Thoracic aorta (tissue), 2 donors: ENCODE measurements around the gene COTL1. TPM values are rescaled to one million over a fixed set of nuclear protein-coding genes. Genes with fewer than 3 reads are reported as not detected.
"Not testable (repeated sequence)": the region's sequence is repeated elsewhere in the genome, so short reads cannot be mapped to it uniquely, and the experiment has no call there.

ENCODE experiments used
- ATAC-seq: fragments of 150-250 bp; one replicate; pipeline ENCODE4 v1.8.0; 2017; ENCODE audit warnings: low read depth; ENCODE audit not compliant: insufficient number of reproducible peaks, low FRiP score
- DNase-seq: peaks from one replicate; pipeline ENCODE4 v3.0.0-alpha.2; 2020; ENCODE audit warnings: low spot score
- H3K27ac ChIP-seq, 2 donors: fragments of 200-600 bp; sonication (generic); 1 replicate in 1 of 2; 2 replicates in 1 of 2; pipeline ENCODE4 v1.5.1; 2016; ENCODE audit warnings: mild to moderate bottlenecking in 2 of 2, moderate library complexity in 2 of 2
- H3K27me3 ChIP-seq: fragments of 200-600 bp; sonication (generic); replicated peaks from 2 replicates; pipeline ENCODE4 v1.6.0; 2016; ENCODE audit warnings: mild to moderate bottlenecking; ENCODE audit not compliant: insufficient read depth
- H3K36me3 ChIP-seq: fragments of 200-600 bp; sonication (generic); one replicate; pipeline ENCODE4 v1.5.1; 2016
- H3K4me1 ChIP-seq, 2 donors: fragments of 200-600 bp; sonication (generic); 1 replicate in 1 of 2; 2 replicates in 1 of 2; pipeline versions ENCODE4 v1.5.1 to v1.6.0; 2016; ENCODE audit warnings: low read depth in 2 of 2, mild to moderate bottlenecking in 1 of 2; ENCODE audit not compliant: control insufficient read depth in 1 of 2
- H3K4me3 ChIP-seq: fragments of 200-600 bp; sonication (generic); 2 replicates; pipeline ENCODE4 v1.5.1; 2016; ENCODE audit warnings: mild to moderate bottlenecking
- H3K9me3 ChIP-seq: fragments of 200-600 bp; sonication (generic); 2 replicates; pipeline ENCODE4 v1.5.1; 2016
- CTCF ChIP-seq: fragments of 200-600 bp; sonication (generic); IDR thresholded peaks from one replicate; pipeline ENCODE4 v1.5.1; 2019; ENCODE audit warnings: antibody characterized with exemption
- total RNA-seq, 2 donors: library from RNA; depleted of rRNA; stranded (reverse); fragments of >200 nt; gene quantifications; one replicate each; pipeline versions ENCODE4 v1.1.0 to v1.2.3, GENCODE V29; 2016

The COTL1 gene
- total RNA-seq, 2 donors from 2014 or later, result 32.0 to 46.8 TPM

DNA sequence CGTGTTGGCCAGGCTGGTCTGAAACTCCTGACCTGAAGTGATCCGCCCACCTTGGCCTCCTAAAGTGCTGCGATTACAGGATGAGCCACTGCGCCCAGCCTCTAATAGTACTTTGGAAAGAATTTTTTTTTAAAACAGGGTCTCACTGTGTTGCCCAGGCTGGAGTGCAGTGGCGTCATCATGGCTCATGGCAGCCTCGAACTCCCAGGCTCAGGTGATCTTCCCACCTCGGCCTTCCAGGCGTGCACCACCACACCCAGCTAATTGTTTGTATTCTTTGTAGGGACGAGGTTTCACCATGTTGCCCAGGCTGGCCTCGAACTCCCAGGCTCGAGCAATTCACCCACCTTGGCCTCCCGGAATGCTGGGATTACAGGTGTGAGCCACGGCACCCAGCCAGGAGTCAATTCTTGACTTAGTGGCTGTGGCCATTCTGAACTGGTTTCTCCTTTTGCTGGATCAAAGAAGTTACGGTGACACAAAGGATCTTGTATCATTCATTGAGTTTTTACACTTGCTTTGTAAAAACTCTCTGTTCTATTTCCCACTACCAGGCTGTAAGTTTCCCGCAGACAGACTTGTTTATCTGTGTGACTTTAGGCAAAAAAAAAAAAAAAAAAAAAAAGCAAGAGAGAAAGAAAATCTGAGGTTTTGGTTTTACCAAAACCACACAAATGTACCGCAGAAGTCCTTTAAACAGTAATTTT is 12.7 kb upstream of the COTL1 start:
- Histone ChIP-seq H3K4me1 (peaks cover 0 to 15% of the 10 kb centered on the region in 2 donors), H3K4me3 (no peak overlapping the region), H3K27ac (no peak overlapping the region), H3K27me3 (no peaks in the 10 kb centered on the region), H3K9me3 (no peaks in the 10 kb centered on the region), H3K36me3 (no peaks in the 10 kb centered on the region)
- no peak for ATAC-seq
- no peak for DNase-seq
- TF ChIP-seq CTCF, result no peak

DNA sequence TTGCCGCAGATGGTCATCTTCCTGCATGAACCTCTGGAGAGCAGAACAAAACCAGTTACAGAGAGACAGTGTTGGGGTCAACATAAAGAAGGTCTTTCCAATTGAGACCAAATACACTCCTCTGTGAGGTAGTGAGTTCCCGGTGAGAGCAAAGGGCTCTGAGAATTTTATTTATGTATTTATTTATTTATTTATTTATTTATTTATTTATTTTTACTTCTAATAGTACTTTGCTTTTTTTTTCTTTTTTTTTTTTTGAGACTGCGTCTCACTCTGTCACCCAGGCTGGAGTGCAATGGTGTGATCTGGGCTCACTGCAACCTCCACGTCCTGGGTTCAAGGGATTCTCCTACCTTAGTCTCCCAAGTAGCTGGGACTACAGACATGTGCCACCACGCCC is 12.1 kb upstream of the COTL1 start:
- Histone ChIP-seq H3K4me1 (peaks cover 0 to 14% of the 10 kb centered on the region in 2 donors), H3K27ac (no peak overlapping the region), H3K27me3 (no peaks in the 10 kb centered on the region), H3K36me3 (no peaks in the 10 kb centered on the region), H3K9me3 (no peaks in the 10 kb centered on the region), H3K4me3 (no peak overlapping the region)
- DNase-seq (no peak), ATAC-seq (no peak)
- no peak for TF ChIP-seq CTCF

- H3K9me3 ChIP-seq, result no peaks in the 10 kb centered on the region
- DNase-seq (no peak), ATAC-seq (no peak)
- H3K4me1 ChIP-seq, result peaks cover 0 to 14% of the 10 kb centered on the region in 2 donors
- no peak overlapping the region for H3K27ac ChIP-seq
- no peaks in the 10 kb centered on the region for H3K36me3 ChIP-seq
- H3K4me3 ChIP-seq, result no peak overlapping the region
- H3K27me3 ChIP-seq, result no peaks in the 10 kb centered on the region
- TF ChIP-seq CTCF, result no peak
These were observed 11.7 kb upstream of the COTL1 start for GRCh38 chr16:84629580-84629979.

- no peak for TF ChIP-seq CTCF
- ATAC-seq, result no peak
- Histone ChIP-seq H3K27me3 (no peaks in the 10 kb centered on the region), H3K27ac (no peak overlapping the region), H3K4me3 (no peak overlapping the region), H3K9me3 (no peaks in the 10 kb centered on the region), H3K4me1 (peaks cover 0 to 6% of the 10 kb centered on the region in 2 donors), H3K36me3 (no peaks in the 10 kb centered on the region)
- DNase-seq, result no peak
These were observed 10.4 kb upstream of the COTL1 start for GRCh38 chr16:84628226-84628731.

- ATAC-seq, result no peak
- Histone ChIP-seq H3K27ac (no peak overlapping the region), H3K27me3 (no peaks in the 10 kb centered on the region), H3K4me1 (no peaks in the 10 kb centered on the region), H3K36me3 (no peaks in the 10 kb centered on the region), H3K9me3 (no peaks in the 10 kb centered on the region), H3K4me3 (no peak overlapping the region)
- DNase-seq, result no peak
- TF ChIP-seq CTCF, result no peak
These were observed 7.7 kb upstream of the COTL1 start for GRCh38 chr16:84625556-84625955.

- H3K36me3 ChIP-seq, ATAC-seq, H3K27ac ChIP-seq, DNase-seq, H3K4me3 ChIP-seq, H3K9me3 ChIP-seq, H3K27me3 ChIP-seq: not testable (repeated sequence)
- peaks cover 0 to 21% of the 10 kb centered on the region in 2 donors for H3K4me1 ChIP-seq
These were observed 3.0 kb upstream of the COTL1 start for GRCh38 chr16:84620913-84621312.
